MM.1S (cell line): ENCODE data around the gene MRPS27.

Experiments
- EZH2 ChIP-seq: fragments of 300-600 bp; sonication (generic); optimal IDR thresholded peaks from 2 replicates; pipeline ENCODE3; 2017; ENCODE audit warnings: low read depth, mild to moderate bottlenecking, antibody characterized with exemption, low read length, mixed read lengths
- EZH2phosphoT487 ChIP-seq: fragments of 300-600 bp; sonication (generic); IDR thresholded peaks from 2 replicates; pipeline ENCODE4 v1.6.1; 2018; ENCODE audit warnings: antibody characterized with exemption, low read length
- TF ChIP-seq, protein P1 (sequence below): fragments of 300-600 bp; sonication (generic); IDR thresholded peaks from 2 replicates; pipeline ENCODE4 v1.5.1; 2016; ENCODE audit warnings: antibody characterized with exemption, low read length, mixed read lengths

- no peak for TF ChIP-seq EZH2phosphoT487
- TF ChIP-seq, protein P1, sequence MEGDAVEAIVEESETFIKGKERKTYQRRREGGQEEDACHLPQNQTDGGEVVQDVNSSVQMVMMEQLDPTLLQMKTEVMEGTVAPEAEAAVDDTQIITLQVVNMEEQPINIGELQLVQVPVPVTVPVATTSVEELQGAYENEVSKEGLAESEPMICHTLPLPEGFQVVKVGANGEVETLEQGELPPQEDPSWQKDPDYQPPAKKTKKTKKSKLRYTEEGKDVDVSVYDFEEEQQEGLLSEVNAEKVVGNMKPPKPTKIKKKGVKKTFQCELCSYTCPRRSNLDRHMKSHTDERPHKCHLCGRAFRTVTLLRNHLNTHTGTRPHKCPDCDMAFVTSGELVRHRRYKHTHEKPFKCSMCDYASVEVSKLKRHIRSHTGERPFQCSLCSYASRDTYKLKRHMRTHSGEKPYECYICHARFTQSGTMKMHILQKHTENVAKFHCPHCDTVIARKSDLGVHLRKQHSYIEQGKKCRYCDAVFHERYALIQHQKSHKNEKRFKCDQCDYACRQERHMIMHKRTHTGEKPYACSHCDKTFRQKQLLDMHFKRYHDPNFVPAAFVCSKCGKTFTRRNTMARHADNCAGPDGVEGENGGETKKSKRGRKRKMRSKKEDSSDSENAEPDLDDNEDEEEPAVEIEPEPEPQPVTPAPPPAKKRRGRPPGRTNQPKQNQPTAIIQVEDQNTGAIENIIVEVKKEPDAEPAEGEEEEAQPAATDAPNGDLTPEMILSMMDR: no peak
- no peak for TF ChIP-seq EZH2
Observed at GRCh38 chr5:72194846-72195245, 125.2 kb downstream of the MRPS27 start.
